ENCODE results near the gene SLC49A4.

DNA sequence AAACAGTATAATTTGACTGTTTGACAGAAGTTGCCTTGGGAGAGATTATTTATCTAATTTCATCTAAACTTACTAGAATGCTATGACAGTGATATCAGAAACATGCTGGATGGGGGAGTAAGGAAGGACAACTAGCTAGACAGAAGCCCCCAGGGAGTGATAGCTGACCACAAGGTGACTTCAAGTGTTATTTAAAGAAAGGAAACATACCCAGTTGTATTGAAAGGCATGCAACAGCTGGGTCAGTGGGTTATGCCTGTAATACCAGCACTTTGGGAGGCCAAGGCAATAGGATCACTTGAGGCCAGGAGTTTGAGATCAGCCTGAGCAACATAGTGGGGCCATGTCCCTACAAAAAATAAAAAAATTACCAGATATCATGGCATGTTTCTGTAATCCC lies 69.6 kb downstream of the SLC49A4 start:
- TF ChIP-seq, protein P1, sequence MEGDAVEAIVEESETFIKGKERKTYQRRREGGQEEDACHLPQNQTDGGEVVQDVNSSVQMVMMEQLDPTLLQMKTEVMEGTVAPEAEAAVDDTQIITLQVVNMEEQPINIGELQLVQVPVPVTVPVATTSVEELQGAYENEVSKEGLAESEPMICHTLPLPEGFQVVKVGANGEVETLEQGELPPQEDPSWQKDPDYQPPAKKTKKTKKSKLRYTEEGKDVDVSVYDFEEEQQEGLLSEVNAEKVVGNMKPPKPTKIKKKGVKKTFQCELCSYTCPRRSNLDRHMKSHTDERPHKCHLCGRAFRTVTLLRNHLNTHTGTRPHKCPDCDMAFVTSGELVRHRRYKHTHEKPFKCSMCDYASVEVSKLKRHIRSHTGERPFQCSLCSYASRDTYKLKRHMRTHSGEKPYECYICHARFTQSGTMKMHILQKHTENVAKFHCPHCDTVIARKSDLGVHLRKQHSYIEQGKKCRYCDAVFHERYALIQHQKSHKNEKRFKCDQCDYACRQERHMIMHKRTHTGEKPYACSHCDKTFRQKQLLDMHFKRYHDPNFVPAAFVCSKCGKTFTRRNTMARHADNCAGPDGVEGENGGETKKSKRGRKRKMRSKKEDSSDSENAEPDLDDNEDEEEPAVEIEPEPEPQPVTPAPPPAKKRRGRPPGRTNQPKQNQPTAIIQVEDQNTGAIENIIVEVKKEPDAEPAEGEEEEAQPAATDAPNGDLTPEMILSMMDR (IDR thresholded peaks at IDR 0.05) = no peak
- no peak for TF ChIP-seq POLR2A (IDR thresholded peaks at IDR 0.05)
- TF ChIP-seq EP300 (IDR thresholded peaks at IDR 0.05; ENCODE audit: low read depth) = no peak
- no peak for TF ChIP-seq POLR2AphosphoS5 (IDR thresholded peaks at IDR 0.05)
